ENCODE results near the gene KRTDAP. TPM values are rescaled to one million over a fixed set of nuclear protein-coding genes. Genes with fewer than 3 reads are reported as not detected.

Gene KRTDAP
- total and polyA plus RNA-seq, 10 of the 15 experiments (the other 5 are each of a cell fraction or from before 2014, with no cell fraction given): 0.23 TPM; not detected in 9

GRCh38 chr19:35484252-35485036 lies 5.8 kb downstream of the KRTDAP start (continued):
- TF ChIP-seq HDAC6 (IDR thresholded peaks at IDR 0.05; ENCODE audit: unreplicated experiment) (no peak), NFYA (IDR thresholded peaks at IDR 0.05; ENCODE audit: borderline replicate concordance, low read depth, low read length) (no peak), SMAD5 (IDR thresholded peaks at IDR 0.05; ENCODE audit: low read depth) (no peak), JUND (IDR thresholded peaks at IDR 0.05; ENCODE audit: low read depth, low read length) (no peak), BRCA1 (IDR thresholded peaks at IDR 0.05; ENCODE audit: low read depth, low read length) (no peak), ZBED1 (IDR thresholded peaks at IDR 0.05; ENCODE audit: borderline replicate concordance) (peak; percentile 75; the same call in 1 of the 2 replicates), NBN (IDR thresholded peaks at IDR 0.05) (peak; percentile 72), ZZZ3 (IDR thresholded peaks at IDR 0.05; ENCODE audit: control insufficient read depth, insufficient read length, low read depth) (no peak), MYB (IDR thresholded peaks at IDR 0.05; ENCODE audit: borderline replicate concordance, low read depth, low read length) (no peak), ZNF384 (IDR thresholded peaks at IDR 0.05; ENCODE audit: borderline replicate concordance, low read depth, low read length) (no peak), PAX5 (IDR thresholded peaks at IDR 0.05; ENCODE audit: borderline replicate concordance, low read depth, low read length) (peak; percentile 26; the same call in 1 of the 2 replicates), RCOR1 (conservative IDR thresholded peaks at IDR 0.05; ENCODE audit: low read depth, low read length) (no peak), RAD51 (IDR thresholded peaks at IDR 0.05) (no peak; the same call in 1 of the 2 replicates), MTA3 (IDR thresholded peaks at IDR 0.05; ENCODE audit: borderline replicate concordance, low read length) (no peak), PKNOX1 (IDR thresholded peaks at IDR 0.05) (peak; percentile 54; the same call in 1 of the 2 replicates), ZSCAN29 (IDR thresholded peaks at IDR 0.05) (no peak), CREM (IDR thresholded peaks at IDR 0.05; ENCODE audit: low read depth) (no peak), MLLT1 (IDR thresholded peaks at IDR 0.05) (no peak), REST (IDR thresholded peaks at IDR 0.05; ENCODE audit: low read depth, low read length) (no peak), BCLAF1 (IDR thresholded peaks at IDR 0.05) (no peak), ZNF207 (IDR thresholded peaks at IDR 0.05; ENCODE audit: borderline replicate concordance) (no peak), RUNX3 (IDR thresholded peaks at IDR 0.05; ENCODE audit: low read length) (peak; percentile 59)

All from GM12878 (cell line).